Testis (tissue), 3 donors: ENCODE results near the gene ZNF883. TPM values are rescaled to one million over a fixed set of nuclear protein-coding genes. Genes with fewer than 3 reads are reported as not detected.

Source experiments
- DNase-seq: peaks from one replicate; pipeline ENCODE4 v3.0.0-alpha.2; 2019
- H3K27ac ChIP-seq, 2 donors: fragments of 200-600 bp; sonication (generic); one replicate each; pipeline ENCODE4 v1.5.1; 2019
- H3K27me3 ChIP-seq: fragments of 200-600 bp; sonication (generic); one replicate; pipeline ENCODE4 v1.5.1; 2019
- H3K36me3 ChIP-seq: fragments of 200-600 bp; sonication (generic); one replicate; pipeline ENCODE4 v1.5.1; 2017; ENCODE audit warnings: low read depth; ENCODE audit errors: missing control alignments
- H3K4me1 ChIP-seq: fragments of 200-600 bp; sonication (generic); one replicate; pipeline ENCODE4 v1.5.1; 2019
- H3K4me3 ChIP-seq, 2 donors: fragments of 200-600 bp; sonication (generic); one replicate each; pipeline ENCODE4 v1.5.1; 2017 to 2019
- H3K9me3 ChIP-seq: fragments of 200-600 bp; sonication (generic); one replicate; pipeline ENCODE4 v1.5.1; 2017
- CTCF ChIP-seq, 3 experiments: fragments of 450-650 bp in 2 of 3; fragments of 200-600 bp in 1 of 3; sonication (generic) in 1 of 3; IDR thresholded peaks; one replicate each; pipeline ENCODE4 v1.5.1; 2016 to 2019; ENCODE audit warnings: antibody characterized with exemption in 3 of 3, mild to moderate bottlenecking in 2 of 3, moderate library complexity in 1 of 3
- POLR2A ChIP-seq: fragments of 450-650 bp; IDR thresholded peaks from one replicate; pipeline ENCODE4 v1.6.1; 2017; ENCODE audit warnings: antibody characterized with exemption, mild to moderate bottlenecking, moderate library complexity
- WGBS, 2 donors: methylation state at CpG; one replicate each; pipeline ENCODE4 v1.1.5; 2018; 5-methylcytosine and 5-hydroxymethylcytosine counted together
- intact Hi-C: fragments of 100-400 bp; cut with DNase I; formaldehyde crosslinking; loops from one replicate; pipeline ENCODE4 v1.15.1; 2023; ENCODE audit warnings: low total_unique reads
- polyA plus RNA-seq: library from polyadenylated mRNA; stranded (reverse); fragments of 350-450 nt; fragmentation: Illumina TruSeq; extraction: RNeasy Lipid Tissue Mini Kit (QIAGEN cat#74804); gene quantifications from one replicate; pipeline ENCODE4 v1.2.3, GENCODE V29; 2014; ENCODE audit warnings: low read depth, low replicate concordance; ENCODE audit not compliant: insufficient read depth
- total RNA-seq, 2 donors: library from RNA; depleted of rRNA; stranded (reverse); fragments of >200 nt; gene quantifications; one replicate each; pipeline ENCODE4 v1.2.3, GENCODE V29; 2016

Gene ZNF883
- total and polyA plus RNA-seq, 3 donors from 2014 or later = 2.8 to 8.9 (median 8.6) TPM

- DNase-seq = no peak
- Histone ChIP-seq H3K27ac (no peak overlapping the region), H3K36me3 (no peaks in the 10 kb centered on the region), H3K27me3 (no peaks in the 10 kb centered on the region), H3K9me3 (no peaks in the 10 kb centered on the region), H3K4me3 (peak overlapping the region; percentile 47 to 65), H3K4me1 (no peaks in the 10 kb centered on the region)
- intact Hi-C loops = no loop called here
- 11 to 16% methylated on average over 9 of the region's 9 CpGs for WGBS, 2 donors
- TF ChIP-seq POLR2A (no peak), CTCF (IDR thresholded peaks at IDR 0.05) (no peak)
Measured at GRCh38 chr9:113012492-113012891, 500 bp upstream of the ZNF883 start.

GRCh38 chr9:113005777-113006176 is 6.2 kb downstream of the ZNF883 start:
- WGBS, 2 donors = 71 to 88% methylated on average over 1 of the region's 1 CpG
- Histone ChIP-seq H3K4me1 (no peaks in the 10 kb centered on the region), H3K4me3 (no peak overlapping the region), H3K9me3 (no peaks in the 10 kb centered on the region), H3K27me3 (no peaks in the 10 kb centered on the region), H3K27ac (no peak overlapping the region), H3K36me3 (no peaks in the 10 kb centered on the region)
- intact Hi-C loops = no loop called here
- no peak for DNase-seq
- TF ChIP-seq POLR2A = no peak
- no peak for TF ChIP-seq CTCF (IDR thresholded peaks at IDR 0.05)

GRCh38 chr9:112997236-112997941 is 14.6 kb downstream of the ZNF883 start:
- no peak overlapping the region for H3K4me3 ChIP-seq
- no peaks in the 10 kb centered on the region for H3K4me1 ChIP-seq
- intact Hi-C loops = no loop called here
- no peak for TF ChIP-seq CTCF (IDR thresholded peaks at IDR 0.05)
- TF ChIP-seq POLR2A = no peak
- DNase-seq = no peak
- H3K9me3 ChIP-seq = no peaks in the 10 kb centered on the region
- H3K27me3 ChIP-seq = no peaks in the 10 kb centered on the region
- no peaks in the 10 kb centered on the region for H3K36me3 ChIP-seq
- WGBS, 2 donors = 94 to 98% methylated on average over 8 of the region's 8 CpGs
- H3K27ac ChIP-seq = no peak overlapping the region

GRCh38 chr9:112971415-112971814 is 40.6 kb downstream of the ZNF883 start:
- peak; percentile 34 for DNase-seq
- 37 to 46% methylated on average over 5 of the region's 5 CpGs for WGBS, 2 donors
- TF ChIP-seq CTCF (IDR thresholded peaks at IDR 0.05) (peak in 1 of 3 experiments; percentile 19), POLR2A (no peak)

GRCh38 chr9:112970939-112971338 is 41.1 kb downstream of the ZNF883 start:
- H3K9me3 ChIP-seq = no peaks in the 10 kb centered on the region
- intact Hi-C loops = no loop called here
- no peak for TF ChIP-seq CTCF (IDR thresholded peaks at IDR 0.05)
- no peak for TF ChIP-seq POLR2A
- H3K27me3 ChIP-seq = no peaks in the 10 kb centered on the region
- DNase-seq = no peak
- no peaks in the 10 kb centered on the region for H3K4me1 ChIP-seq
- WGBS, 2 donors = 60 to 64% methylated on average over 6 of the region's 6 CpGs
- no peak overlapping the region for H3K27ac ChIP-seq
- no peak overlapping the region for H3K4me3 ChIP-seq
- H3K36me3 ChIP-seq = no peaks in the 10 kb centered on the region

More at GRCh38 chr9:112971415-112971814, 40.6 kb downstream of the ZNF883 start:
- no peaks in the 10 kb centered on the region for H3K27me3 ChIP-seq
- no peaks in the 10 kb centered on the region for H3K36me3 ChIP-seq
- no peak overlapping the region for H3K27ac ChIP-seq
- intact Hi-C loops = no loop called here
- no peaks in the 10 kb centered on the region for H3K4me1 ChIP-seq
- no peaks in the 10 kb centered on the region for H3K9me3 ChIP-seq
- H3K4me3 ChIP-seq = no peak overlapping the region
